WI38 (cell line): ENCODE results near the gene ERBB4.

ENCODE experiments used
- H3K4me3 ChIP-seq: 2 replicates; pipeline ENCODE4 v1.5.1; 2011; ENCODE audit warnings: low read depth, mild to moderate bottlenecking, control low read depth, low read length
- CTCF ChIP-seq: IDR thresholded peaks from 2 replicates; pipeline ENCODE4 v1.5.1; 2012; ENCODE audit warnings: low read depth, mild to moderate bottlenecking, control low read depth, low read length

Gene ERBB4

GRCh38 chr2:211860224-211860623 lies 678.4 kb downstream of the ERBB4 start:
- no peak for TF ChIP-seq CTCF
- no peak overlapping the region for H3K4me3 ChIP-seq

GRCh38 chr2:211854832-211855231 lies 683.8 kb downstream of the ERBB4 start:
- no peak overlapping the region for H3K4me3 ChIP-seq
- no peak for TF ChIP-seq CTCF

GRCh38 chr2:211846714-211847113 lies 691.9 kb downstream of the ERBB4 start:
- no peak for TF ChIP-seq CTCF

GRCh38 chr2:211846036-211846400 lies 692.6 kb downstream of the ERBB4 start:
- no peak for TF ChIP-seq CTCF
- H3K4me3 ChIP-seq = no peak overlapping the region

More at GRCh38 chr2:211846714-211847113, 691.9 kb downstream of the ERBB4 start:
- H3K4me3 ChIP-seq = no peak overlapping the region

GRCh38 chr2:211845338-211846035 lies 693.1 kb downstream of the ERBB4 start:
- H3K4me3 ChIP-seq = no peak overlapping the region
- no peak for TF ChIP-seq CTCF

GRCh38 chr2:211837706-211838105 lies 700.9 kb downstream of the ERBB4 start:
- no peak overlapping the region for H3K4me3 ChIP-seq
- TF ChIP-seq CTCF = no peak

- H3K4me3 ChIP-seq = no peak overlapping the region
- TF ChIP-seq CTCF = no peak
These were observed 701.4 kb downstream of the ERBB4 start for GRCh38 chr2:211837206-211837605.
